Measurements from ENCODE around the gene FBXO4.
A peak's percentile ranks its signal among the peaks of the same experiment; 100 is the strongest.
"Not testable (repeated sequence)": the region's sequence is repeated elsewhere in the genome, so short reads cannot be mapped to it uniquely, and the experiment has no call there.

Gene FBXO4

GRCh38 chr5:41921874-41922273, 3.2 kb upstream of the FBXO4 start:
- no peak for DNase-seq (ENCODE audit: low read depth in 3 of 3, low spot score in 1 of 3)

- DNase-seq (ENCODE audit: low read depth in 3 of 3, low spot score in 1 of 3) = no peak
Observed at GRCh38 chr5:41924526-41924871, 582 bp upstream of the FBXO4 start.

GRCh38 chr5:41925555-41925951, 472 bp downstream of the FBXO4 start:
- peak in 1 of 3 donors; percentile 13 for DNase-seq (ENCODE audit: low read depth in 3 of 3, low spot score in 1 of 3)

- no peak for DNase-seq (ENCODE audit: low read depth in 3 of 3, low spot score in 1 of 3)
Observed at GRCh38 chr5:41927604-41928003, 2.5 kb downstream of the FBXO4 start.

- no peak for DNase-seq (ENCODE audit: low read depth in 3 of 3, low spot score in 1 of 3)
Observed at GRCh38 chr5:41929035-41929434, 4.0 kb downstream of the FBXO4 start.

- DNase-seq (ENCODE audit: low read depth in 3 of 3, low spot score in 1 of 3) = no peak
Observed at GRCh38 chr5:41932770-41933169, 7.7 kb downstream of the FBXO4 start.

- DNase-seq (ENCODE audit: low read depth in 3 of 3, low spot score in 1 of 3) = no peak
Observed at GRCh38 chr5:41935544-41935943, 10.5 kb downstream of the FBXO4 start.

GRCh38 chr5:41940641-41941040, 15.6 kb downstream of the FBXO4 start:
- DNase-seq (ENCODE audit: low read depth in 3 of 3, low spot score in 1 of 3) = no peak

- not testable (repeated sequence) for DNase-seq (ENCODE audit: low read depth in 3 of 3, low spot score in 1 of 3)
Observed at GRCh38 chr5:41945332-41945955, 20.4 kb downstream of the FBXO4 start.

GRCh38 chr5:41951224-41951623, 26.1 kb downstream of the FBXO4 start:
- DNase-seq (ENCODE audit: low read depth in 3 of 3, low spot score in 1 of 3) = no peak

GRCh38 chr5:41954286-41954685, 29.2 kb downstream of the FBXO4 start:
- DNase-seq (ENCODE audit: low read depth in 3 of 3, low spot score in 1 of 3) = no peak

GRCh38 chr5:41955432-41956024, 30.4 kb downstream of the FBXO4 start:
- DNase-seq (ENCODE audit: low read depth in 3 of 3, low spot score in 1 of 3) = no peak

GRCh38 chr5:41956943-41957342, 31.9 kb downstream of the FBXO4 start:
- DNase-seq (ENCODE audit: low read depth in 3 of 3, low spot score in 1 of 3) = no peak

GRCh38 chr5:41960481-41960880, 35.4 kb downstream of the FBXO4 start:
- DNase-seq (ENCODE audit: low read depth in 3 of 3, low spot score in 1 of 3) = no peak

- no peak for DNase-seq (ENCODE audit: low read depth in 3 of 3, low spot score in 1 of 3)
Observed at GRCh38 chr5:41961736-41962135, 36.7 kb downstream of the FBXO4 start.

GRCh38 chr5:41962491-41962890, 37.4 kb downstream of the FBXO4 start:
- DNase-seq (ENCODE audit: low read depth in 3 of 3, low spot score in 1 of 3) = no peak

GRCh38 chr5:41966401-41967105, 41.5 kb downstream of the FBXO4 start:
- DNase-seq (ENCODE audit: low read depth in 3 of 3, low spot score in 1 of 3) = no peak

GRCh38 chr5:41967401-41967800, 42.3 kb downstream of the FBXO4 start:
- no peak for DNase-seq (ENCODE audit: low read depth in 3 of 3, low spot score in 1 of 3)

- DNase-seq (ENCODE audit: low read depth in 3 of 3, low spot score in 1 of 3) = no peak
Observed at GRCh38 chr5:41968153-41968723, 43.2 kb downstream of the FBXO4 start.

- DNase-seq (ENCODE audit: low read depth in 3 of 3, low spot score in 1 of 3) = no peak
Observed at GRCh38 chr5:41973087-41973486, 48.0 kb downstream of the FBXO4 start.

- no peak for DNase-seq (ENCODE audit: low read depth in 3 of 3, low spot score in 1 of 3)
Observed at GRCh38 chr5:41973887-41974286, 48.8 kb downstream of the FBXO4 start.

- DNase-seq (ENCODE audit: low read depth in 3 of 3, low spot score in 1 of 3) = no peak
Observed at GRCh38 chr5:41978676-41979075, 53.6 kb downstream of the FBXO4 start.
